Activated CD8-positive, alpha-beta memory T cell treated with anti-CD3 and anti-CD28 coated beads, Interleukin-2, amount 50 U/mL, for 4 hours (primary cell): Measurements from ENCODE around the gene ELAVL3.

ENCODE experiments used
- DNase-seq: peaks from one replicate; pipeline ENCODE4 v3.0.0-alpha.2; 2020

Gene ELAVL3

DNA sequence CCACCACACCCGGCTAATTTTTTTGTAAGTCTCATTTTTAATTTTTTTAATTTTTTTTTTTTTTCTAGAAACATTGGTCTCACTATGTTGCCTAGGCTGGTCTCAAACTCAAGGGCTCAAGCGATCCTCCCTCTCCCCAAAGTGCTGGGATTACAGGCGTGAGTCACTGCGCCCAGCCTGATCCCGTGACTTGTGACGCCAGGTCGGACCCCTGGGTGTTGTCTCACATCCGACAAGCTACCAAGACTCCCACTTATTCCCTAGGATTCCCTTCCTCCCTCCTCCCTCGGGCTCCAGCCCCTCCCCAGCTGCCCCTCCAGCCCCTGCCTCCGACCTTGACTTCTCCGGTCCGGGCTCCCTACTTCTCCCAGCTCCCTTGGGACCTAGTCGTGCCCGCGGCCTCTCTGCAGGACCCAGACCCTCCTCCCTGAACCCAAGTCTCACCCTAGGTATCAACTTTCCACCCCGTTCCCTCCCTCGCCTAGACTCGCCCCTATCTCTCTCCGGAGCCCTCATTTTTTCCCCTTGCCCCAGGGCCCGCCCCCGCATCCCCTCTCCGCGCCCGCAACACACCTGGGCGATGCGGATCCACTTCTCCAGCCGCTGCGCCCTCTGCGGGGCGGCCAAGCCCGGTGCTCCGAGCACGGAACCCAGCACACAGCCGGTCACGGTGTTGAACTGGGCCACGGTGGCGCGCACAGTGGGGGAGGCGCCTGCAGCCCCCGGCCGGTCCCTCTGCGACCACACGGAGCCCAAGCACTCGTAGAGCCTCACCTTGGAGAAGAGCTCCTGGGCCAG, 74.8 kb downstream of the ELAVL3 start:
- peak; percentile 45 for DNase-seq

DNA sequence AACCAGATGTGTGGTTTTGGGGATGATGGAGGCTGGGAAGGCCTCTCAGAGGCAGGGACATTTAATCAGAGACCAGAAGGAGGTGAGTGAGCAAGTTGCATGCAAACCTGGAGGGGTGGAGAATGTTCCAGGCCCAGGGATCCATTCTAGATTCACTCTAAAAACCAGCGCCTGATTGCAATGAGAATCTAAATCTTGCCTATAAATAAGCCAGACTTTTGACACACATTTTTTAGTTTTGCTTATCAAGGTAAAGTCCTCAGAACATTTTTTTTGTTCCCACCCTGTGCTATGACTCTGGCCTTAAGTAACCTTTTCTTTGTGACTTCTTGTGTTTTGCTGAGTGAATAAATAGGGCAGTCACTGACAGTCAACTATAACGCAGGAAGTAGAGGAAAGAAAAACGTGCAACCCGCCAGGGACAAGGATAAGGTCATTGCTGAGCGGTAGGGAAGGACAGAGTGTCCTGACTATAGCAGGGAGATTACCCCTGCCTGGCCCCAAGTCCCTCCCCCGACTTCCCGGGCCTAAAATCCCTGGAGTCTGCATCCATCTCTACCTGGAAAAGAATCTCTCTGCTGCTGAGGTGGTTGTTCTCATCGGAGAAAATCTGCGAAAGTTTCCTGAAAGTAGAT, 76.1 kb downstream of the ELAVL3 start:
- DNase-seq = no peak

DNA sequence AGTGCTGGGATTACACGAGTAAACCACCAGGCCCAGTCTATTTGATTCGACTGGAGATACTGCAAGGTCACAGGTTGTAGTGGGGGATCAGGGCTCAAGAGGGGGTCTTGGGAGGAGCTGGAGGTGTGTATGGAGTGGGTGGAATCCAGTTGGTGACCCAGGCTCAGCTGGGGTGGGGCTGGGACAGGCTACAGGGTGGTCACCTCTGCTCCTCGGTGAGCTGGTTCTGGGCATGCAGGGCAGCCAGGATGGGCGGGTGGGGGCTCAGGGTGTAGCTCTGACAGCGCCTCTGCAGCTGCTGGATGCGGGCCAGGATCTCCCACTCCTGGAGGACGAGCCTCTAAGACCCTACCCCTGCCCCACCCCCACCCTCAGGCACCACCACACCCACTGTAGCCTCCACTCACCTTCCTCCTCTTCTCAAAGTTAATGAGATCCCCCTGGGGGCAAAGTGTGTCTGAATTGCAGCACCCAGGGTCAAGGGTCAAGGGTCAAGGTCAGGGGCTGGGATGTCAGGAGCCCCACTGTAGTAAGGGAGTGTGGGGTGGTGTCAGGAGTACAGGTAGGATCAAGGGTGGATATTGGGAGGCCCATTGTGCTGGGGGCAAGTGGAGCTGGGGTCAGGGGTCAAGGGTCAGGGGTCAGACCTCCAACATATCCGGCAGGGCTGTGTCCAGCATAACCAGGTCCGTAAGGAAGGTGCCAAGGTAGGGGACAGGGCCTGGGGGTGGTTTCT, 78.9 kb downstream of the ELAVL3 start:
- no peak for DNase-seq
